Measurements from ENCODE around the gene ACER2. TPM values are rescaled to one million over a fixed set of nuclear protein-coding genes. Genes with fewer than 3 reads are reported as not detected.
A peak's percentile ranks its signal among the peaks of the same experiment; 100 is the strongest.

Gene ACER2
- total and polyA plus RNA-seq, 10 of the 15 experiments (the other 5 are each of a cell fraction or from before 2014, with no cell fraction given), result 0.07 to 3.1 (median 2.2) TPM

GRCh38 chr9:19373527-19373926 is 35.3 kb upstream of the ACER2 start:
- no peak overlapping the region for H3K4me3 ChIP-seq
- intact Hi-C loops (cut with micrococcal nuclease; ENCODE audit: unreplicated experiment) (no loop called here), in situ Hi-C loops (cut with MboI) (no loop called here)
- ChIA-PET SMC1A (ENCODE audit: uncharacterized antibody, unreplicated experiment) (interaction anchor here (0.6 kb wide), 1 partner anchor 191 kb away, joined by 3 read pairs; no protein-coding TSS in a partner anchor), RAD21 (ENCODE audit: unreplicated experiment) (interaction anchor here (1.2 kb wide), 1 partner anchor 81 kb away, joined by 3 read pairs; no protein-coding TSS in a partner anchor), CTCF (interaction anchor here (1.5 kb wide), 1 partner anchor 83 kb away, joined by 6 read pairs; no protein-coding TSS in a partner anchor), POLR2A (interaction anchor here (0.6 kb wide), 1 partner anchor 89 kb away, joined by 3 read pairs; no protein-coding TSS in a partner anchor)
- no peaks in the 10 kb centered on the region for H3K27me3 ChIP-seq (replicated peaks in 1 of 2; ENCODE audit: control insufficient read depth in 2 of 2, insufficient read depth in 2 of 2, low read length in 1 of 2)
- TF ChIP-seq PML (IDR thresholded peaks at IDR 0.05; ENCODE audit: low read length) (0 out of 2 replicates have a peak, but pooled peaks have one; percentile 25), NR2C1 (IDR thresholded peaks at IDR 0.05) (no peak), KAT2A (conservative IDR thresholded peaks at IDR 0.05; ENCODE audit: control insufficient read depth, low read depth, low read length) (no peak), CREB1 (IDR thresholded peaks at IDR 0.05; ENCODE audit: low read depth) (0 out of 2 replicates have a peak, but pooled peaks have one; percentile 8), ZZZ3 (IDR thresholded peaks at IDR 0.05; ENCODE audit: control insufficient read depth, insufficient read length, low read depth) (no peak), NFYA (IDR thresholded peaks at IDR 0.05; ENCODE audit: borderline replicate concordance, low read depth, low read length) (no peak)
- H3K79me2 ChIP-seq (ENCODE audit: control insufficient read depth, insufficient read depth, low read length), result peaks cover 21% of the 10 kb centered on the region
- TSS peak; percentile 30 for BruUV-seq (replicated peaks)
- H3K9ac ChIP-seq (ENCODE audit: control insufficient read depth, insufficient read depth, low read length), result no peak overlapping the region
- H3K27ac ChIP-seq (ENCODE audit: control insufficient read depth, insufficient read depth), result no peak overlapping the region
- H4K20me1 ChIP-seq (ENCODE audit: control insufficient read depth, insufficient read depth), result no peaks in the 10 kb centered on the region
- ATAC-seq (peak; percentile 3; the same call in 2 of the 3 replicates), DNase-seq (ENCODE audit: low read depth, low spot score) (no peak), FAIRE-seq (peak; percentile 13)
- no peak overlapping the region for H2AFZ ChIP-seq (ENCODE audit: control insufficient read depth, low read depth, low read length)
- no peaks in the 10 kb centered on the region for H3K9me3 ChIP-seq (replicated peaks; ENCODE audit: control insufficient read depth, insufficient read depth, low read length)
- no peaks in the 10 kb centered on the region; the same call in 1 of the 2 replicates for H3K4me1 ChIP-seq (ENCODE audit: control insufficient read depth, insufficient read depth, low read length)
- peaks cover 7 to 36% of the 10 kb centered on the region in 2 experiments for H3K36me3 ChIP-seq (ENCODE audit: control insufficient read depth in 2 of 2, insufficient read depth in 2 of 2, low read length in 1 of 2)
- no peak overlapping the region for H3K4me2 ChIP-seq (ENCODE audit: control insufficient read depth, insufficient read depth)

- FAIRE-seq (no peak), DNase-seq (ENCODE audit: low read depth, low spot score) (no peak), ATAC-seq (no peak)
- intact Hi-C loops (cut with micrococcal nuclease; ENCODE audit: unreplicated experiment), result no loop called here
- ChIA-PET RAD21 (ENCODE audit: unreplicated experiment) (interaction anchor here (1.1 to 1.8 kb wide), 2 partner anchors 81 to 143 kb away, joined by 5 to 6 read pairs; no protein-coding TSS in a partner anchor), SMC1A (ENCODE audit: uncharacterized antibody, unreplicated experiment) (interaction anchor here (0.7 to 2.0 kb wide), 10 partner anchors 10 to 142 kb away, joined by 3 to 8 read pairs (median 3); no protein-coding TSS in a partner anchor), POLR2A (interaction anchor here (0.7 to 1.2 kb wide), 2 partner anchors 34 to 144 kb away, joined by 3 read pairs; partner anchors contain the start of gene ACER2), CTCF (interaction anchor here (0.9 to 5.8 kb wide), 6 partner anchors 9 to 289 kb away, joined by 3 to 31 read pairs (median 4); no protein-coding TSS in a partner anchor)
- Histone ChIP-seq H3K9ac (ENCODE audit: control insufficient read depth, insufficient read depth, low read length) (no peak overlapping the region), H3K4me3 (no peak overlapping the region), H3K79me2 (ENCODE audit: control insufficient read depth, insufficient read depth, low read length) (peaks cover 39% of the 10 kb centered on the region), H3K27me3 (replicated peaks in 1 of 2; ENCODE audit: control insufficient read depth in 2 of 2, insufficient read depth in 2 of 2, low read length in 1 of 2) (no peaks in the 10 kb centered on the region), H2AFZ (ENCODE audit: control insufficient read depth, low read depth, low read length) (no peak overlapping the region), H4K20me1 (ENCODE audit: control insufficient read depth, insufficient read depth) (no peaks in the 10 kb centered on the region), H3K4me1 (ENCODE audit: control insufficient read depth, insufficient read depth, low read length) (no peaks in the 10 kb centered on the region; the same call in 1 of the 2 replicates), H3K36me3 (ENCODE audit: control insufficient read depth in 2 of 2, insufficient read depth in 2 of 2, low read length in 1 of 2) (peaks cover 7 to 38% of the 10 kb centered on the region in 2 experiments), H3K9me3 (replicated peaks; ENCODE audit: control insufficient read depth, insufficient read depth, low read length) (no peaks in the 10 kb centered on the region), H3K4me2 (ENCODE audit: control insufficient read depth, insufficient read depth) (no peak overlapping the region), H3K27ac (ENCODE audit: control insufficient read depth, insufficient read depth) (no peak overlapping the region)
- in situ Hi-C loops (cut with MboI), result no loop called here
- no TSS peak for BruUV-seq (replicated peaks)
- TF ChIP-seq SMAD1 (IDR thresholded peaks at IDR 0.05; ENCODE audit: low read depth, partially characterized antibody) (no peak), PBX3 (IDR thresholded peaks at IDR 0.05; ENCODE audit: insufficient replicate concordance, low read depth, low read length) (no peak), RFX5 (IDR thresholded peaks at IDR 0.05; ENCODE audit: low read depth, low read length) (no peak), SP1 (IDR thresholded peaks at IDR 0.05; ENCODE audit: low read depth, low read length) (no peak), SPI1 (IDR thresholded peaks at IDR 0.05; ENCODE audit: borderline replicate concordance, insufficient read depth, low read depth, low read length) (no peak), BMI1 (IDR thresholded peaks at IDR 0.05; ENCODE audit: borderline replicate concordance) (no peak), KAT2A (conservative IDR thresholded peaks at IDR 0.05; ENCODE audit: control insufficient read depth, low read depth, low read length) (no peak), GABPA (IDR thresholded peaks at IDR 0.05; ENCODE audit: low read depth) (no peak), MXI1 (IDR thresholded peaks at IDR 0.05; ENCODE audit: low read depth, low read length) (no peak), RAD51 (IDR thresholded peaks at IDR 0.05) (no peak)
These were observed 33.3 kb upstream of the ACER2 start for GRCh38 chr9:19375538-19375937.

Measured in GM12878 (cell line).